HPDE6-E6E7 (cell line): ENCODE results near the gene DOCK3.
"Not testable (repeated sequence)": the region's sequence is repeated elsewhere in the genome, so short reads cannot be mapped to it uniquely, and the experiment has no call there.

Experiments used
- DNase-seq: peaks from one replicate; pipeline ENCODE4 v3.0.0; 2011; ENCODE audit warnings: missing footprints; ENCODE audit errors: extremely low spot score

DOCK3 gene

GRCh38 chr3:50651920-50652529 is 22.7 kb upstream of the DOCK3 start:
- no peak for DNase-seq

GRCh38 chr3:50652709-50653108 is 22.0 kb upstream of the DOCK3 start:
- peak; percentile 7 for DNase-seq

GRCh38 chr3:50653937-50654595 is 20.7 kb upstream of the DOCK3 start:
- no peak for DNase-seq

- no peak for DNase-seq
These were observed 19.5 kb upstream of the DOCK3 start for GRCh38 chr3:50655009-50655830.

GRCh38 chr3:50656417-50657195 is 18.1 kb upstream of the DOCK3 start:
- no peak for DNase-seq

GRCh38 chr3:50657407-50657806 is 17.3 kb upstream of the DOCK3 start:
- DNase-seq: no peak

GRCh38 chr3:50657816-50658215 is 16.9 kb upstream of the DOCK3 start:
- DNase-seq: no peak

- DNase-seq: no peak
These were observed 16.3 kb upstream of the DOCK3 start for GRCh38 chr3:50658416-50658815.

- DNase-seq: no peak
These were observed 15.9 kb upstream of the DOCK3 start for GRCh38 chr3:50658831-50659230.

GRCh38 chr3:50660386-50660785 is 14.3 kb upstream of the DOCK3 start:
- DNase-seq: no peak

- no peak for DNase-seq
These were observed 13.3 kb upstream of the DOCK3 start for GRCh38 chr3:50661321-50661837.

GRCh38 chr3:50662408-50662807 is 12.3 kb upstream of the DOCK3 start:
- DNase-seq: no peak

- no peak for DNase-seq
These were observed 9.5 kb upstream of the DOCK3 start for GRCh38 chr3:50665081-50665840.

GRCh38 chr3:50665841-50666115 is 8.9 kb upstream of the DOCK3 start:
- DNase-seq: not testable (repeated sequence)

- no peak for DNase-seq
These were observed 7.9 kb upstream of the DOCK3 start for GRCh38 chr3:50666837-50667236.

- DNase-seq: no peak
These were observed 3.4 kb upstream of the DOCK3 start for GRCh38 chr3:50671331-50671730.

- no peak for DNase-seq
These were observed 2.1 kb upstream of the DOCK3 start for GRCh38 chr3:50672656-50673055.

- no peak for DNase-seq
These were observed 796 bp upstream of the DOCK3 start for GRCh38 chr3:50673931-50674330.

- no peak for DNase-seq
These were observed 678 bp downstream of the DOCK3 start for GRCh38 chr3:50675179-50676030.

GRCh38 chr3:50676031-50676705 is 1.4 kb downstream of the DOCK3 start:
- DNase-seq: no peak
